Fibroblast of pulmonary artery (primary cell): ENCODE data around the gene CA10.

Experiments used
- DNase-seq: peaks from one replicate; pipeline ENCODE4 v3.0.0-alpha.2; 2010; ENCODE audit warnings: low read depth
- H3K4me3 ChIP-seq: replicated peaks from 2 replicates; pipeline ENCODE4 v1.5.1; 2011; ENCODE audit warnings: low read depth, mild to moderate bottlenecking, control low read depth, low read length, moderate library complexity
- CTCF ChIP-seq: IDR thresholded peaks from 2 replicates; pipeline ENCODE4 v1.5.1; 2011; ENCODE audit warnings: mild to moderate bottlenecking, control low read depth, low read length, inconsistent platforms; ENCODE audit errors: missing control alignments

CA10 gene

GRCh38 chr17:52158450-52159042 is at the start of gene CA10:
Gene CA10, minus strand, starts transcription at chr17:52158714.
- no peak for DNase-seq
- H3K4me3 ChIP-seq: no peak within 1 kb of the TSS

GRCh38 chr17:52207796-52208195 is 49.3 kb upstream of the CA10 start:
- TF ChIP-seq CTCF: no peak
- DNase-seq: no peak
- no peak overlapping the region for H3K4me3 ChIP-seq

More at GRCh38 chr17:52158450-52159042, at the start of gene CA10:
- no peak for TF ChIP-seq CTCF

GRCh38 chr17:52202520-52203080 is 44.1 kb upstream of the CA10 start:
- TF ChIP-seq CTCF: no peak
- no peak overlapping the region for H3K4me3 ChIP-seq
- DNase-seq: no peak

GRCh38 chr17:52201767-52202519 is 43.4 kb upstream of the CA10 start:
- no peak for DNase-seq
- H3K4me3 ChIP-seq: no peak overlapping the region
- TF ChIP-seq CTCF: no peak

- TF ChIP-seq CTCF: no peak
- H3K4me3 ChIP-seq: no peak overlapping the region
- DNase-seq: no peak
Observed at GRCh38 chr17:52191491-52191890, 33.0 kb upstream of the CA10 start.

GRCh38 chr17:52181782-52182181 is 23.3 kb upstream of the CA10 start:
- no peak overlapping the region for H3K4me3 ChIP-seq
- no peak for TF ChIP-seq CTCF
- DNase-seq: no peak
